ENCODE data around the gene ATRNL1. TPM values are rescaled to one million over a fixed set of nuclear protein-coding genes. Genes with fewer than 3 reads are reported as not detected.

The ATRNL1 gene
- total RNA-seq, 2 experiments from 2014 or later, result not detected

DNA sequence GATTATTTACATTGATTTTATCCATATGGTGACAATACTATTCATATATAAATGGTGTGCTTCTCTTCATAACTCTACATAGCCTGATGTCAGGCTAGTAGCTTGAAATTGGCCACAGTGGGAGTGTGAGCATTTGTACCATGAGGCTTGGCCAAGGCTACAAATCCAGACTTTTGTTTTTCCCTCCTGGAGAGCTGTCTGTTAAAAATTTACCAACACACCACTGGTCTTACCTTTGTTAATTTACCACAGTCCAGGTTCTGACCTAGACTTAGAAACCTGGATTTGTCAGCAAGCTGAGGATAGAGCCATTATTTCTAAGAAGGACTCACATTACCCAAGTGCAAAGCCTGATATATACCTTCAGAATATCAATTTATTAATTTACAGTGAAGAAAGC is 45.5 kb upstream of the ATRNL1 start:
- no peaks in the 10 kb centered on the region for H3K36me3 ChIP-seq (ENCODE audit: insufficient read depth, low read length)
- no peak overlapping the region for H3K27ac ChIP-seq (ENCODE audit: low read depth, low read length, poor library complexity, severe bottlenecking)
- H2AFZ ChIP-seq (ENCODE audit: low read length), result no peak overlapping the region
- no peak overlapping the region for H3K4me2 ChIP-seq (ENCODE audit: low read length)
- no peak for DNase-seq (ENCODE audit: low spot score)
- TF ChIP-seq EZH2phosphoT487 (IDR thresholded peaks at IDR 0.05; ENCODE audit: borderline replicate concordance, low read depth, low read length), result no peak
- TF ChIP-seq, protein P1, sequence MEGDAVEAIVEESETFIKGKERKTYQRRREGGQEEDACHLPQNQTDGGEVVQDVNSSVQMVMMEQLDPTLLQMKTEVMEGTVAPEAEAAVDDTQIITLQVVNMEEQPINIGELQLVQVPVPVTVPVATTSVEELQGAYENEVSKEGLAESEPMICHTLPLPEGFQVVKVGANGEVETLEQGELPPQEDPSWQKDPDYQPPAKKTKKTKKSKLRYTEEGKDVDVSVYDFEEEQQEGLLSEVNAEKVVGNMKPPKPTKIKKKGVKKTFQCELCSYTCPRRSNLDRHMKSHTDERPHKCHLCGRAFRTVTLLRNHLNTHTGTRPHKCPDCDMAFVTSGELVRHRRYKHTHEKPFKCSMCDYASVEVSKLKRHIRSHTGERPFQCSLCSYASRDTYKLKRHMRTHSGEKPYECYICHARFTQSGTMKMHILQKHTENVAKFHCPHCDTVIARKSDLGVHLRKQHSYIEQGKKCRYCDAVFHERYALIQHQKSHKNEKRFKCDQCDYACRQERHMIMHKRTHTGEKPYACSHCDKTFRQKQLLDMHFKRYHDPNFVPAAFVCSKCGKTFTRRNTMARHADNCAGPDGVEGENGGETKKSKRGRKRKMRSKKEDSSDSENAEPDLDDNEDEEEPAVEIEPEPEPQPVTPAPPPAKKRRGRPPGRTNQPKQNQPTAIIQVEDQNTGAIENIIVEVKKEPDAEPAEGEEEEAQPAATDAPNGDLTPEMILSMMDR (conservative IDR thresholded peaks at IDR 0.05; ENCODE audit: low read length), result no peak
- H3K4me1 ChIP-seq (ENCODE audit: insufficient read depth, low read length, poor library complexity, severe bottlenecking), result no peaks in the 10 kb centered on the region
- H3K9me3 ChIP-seq (ENCODE audit: low read length), result no peaks in the 10 kb centered on the region
- H4K20me1 ChIP-seq (ENCODE audit: insufficient read depth, low read length), result no peaks in the 10 kb centered on the region
- intact Hi-C loops (cut with micrococcal nuclease; ENCODE audit: unreplicated experiment), result no loop called here
- ChIA-PET CTCF (ENCODE audit: unreplicated experiment) (no interaction called here), POLR2A (interaction anchor here (1.1 kb wide), 1 partner anchor 287 kb away, joined by 3 read pairs; no protein-coding TSS in a partner anchor)
- no peaks in the 10 kb centered on the region for H3K9me2 ChIP-seq (ENCODE audit: insufficient read depth, low read length)
- no TSS peak for BruUV-seq (replicated peaks)
- H3K79me2 ChIP-seq (ENCODE audit: insufficient read depth, low read depth, low read length), result no peaks in the 10 kb centered on the region
- H3K4me3 ChIP-seq (ENCODE audit: low read depth, low read length, poor library complexity, severe bottlenecking), result no peak overlapping the region

DNA sequence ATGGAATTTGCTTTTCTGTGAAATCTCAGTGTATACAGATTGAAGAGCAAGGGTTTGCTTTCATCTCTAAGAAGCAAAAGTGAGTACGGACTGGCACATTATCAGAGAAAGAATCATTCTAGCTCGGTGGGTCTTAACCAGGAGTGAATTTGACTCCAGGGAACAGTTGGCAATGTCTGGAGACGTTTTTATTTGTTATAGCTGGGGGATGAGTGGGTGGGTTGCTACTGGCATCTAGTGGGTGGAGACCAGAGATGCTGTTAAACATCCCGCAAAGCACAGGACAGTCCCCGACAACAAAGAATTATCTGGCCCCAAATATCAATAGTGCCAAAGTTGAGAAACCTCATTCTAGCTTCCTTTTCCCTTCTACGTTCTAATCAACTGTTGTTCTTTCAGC is 43.8 kb upstream of the ATRNL1 start:
- CTCF ChIA-PET (ENCODE audit: unreplicated experiment), result no interaction called here
- POLR2A ChIA-PET, result interaction anchor here (1.6 kb wide), 1 partner anchor 10 kb away, joined by 5 read pairs; no protein-coding TSS in a partner anchor
- no peak overlapping the region for H2AFZ ChIP-seq (ENCODE audit: low read length)

DNA sequence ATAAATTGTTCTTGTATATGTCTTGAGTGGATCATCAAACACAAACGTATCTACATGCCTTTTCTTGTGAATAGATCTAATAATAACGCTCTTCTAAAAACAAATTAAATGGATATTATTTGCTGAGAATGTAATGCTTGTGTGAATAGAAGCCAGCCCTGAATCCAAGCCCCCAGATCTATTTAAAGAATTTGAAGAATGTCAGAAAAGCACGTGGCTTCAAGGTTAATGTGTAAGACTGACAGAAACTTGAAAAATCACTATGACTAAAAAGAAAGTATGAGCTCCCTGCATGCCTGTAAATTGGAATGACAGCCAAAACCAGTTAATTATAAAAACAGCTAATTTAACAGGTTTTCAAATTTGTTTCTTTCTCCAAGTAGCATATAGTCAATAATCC is 43.2 kb upstream of the ATRNL1 start:
- no peaks in the 10 kb centered on the region for H3K9me3 ChIP-seq (ENCODE audit: low read length)
- H3K4me1 ChIP-seq (ENCODE audit: insufficient read depth, low read length, poor library complexity, severe bottlenecking), result no peaks in the 10 kb centered on the region
- POLR2A ChIA-PET, result interaction anchor here (0.6 to 1.6 kb wide), 3 partner anchors 9 to 25 kb away, joined by 3 to 5 read pairs (median 3); no protein-coding TSS in a partner anchor
- no peak overlapping the region for H3K4me2 ChIP-seq (ENCODE audit: low read length)
- H4K20me1 ChIP-seq (ENCODE audit: insufficient read depth, low read length), result no peaks in the 10 kb centered on the region
- no peaks in the 10 kb centered on the region for H3K36me3 ChIP-seq (ENCODE audit: insufficient read depth, low read length)
- no peak overlapping the region for H3K4me3 ChIP-seq (ENCODE audit: low read depth, low read length, poor library complexity, severe bottlenecking)
- no peak overlapping the region for H2AFZ ChIP-seq (ENCODE audit: low read length)
- no peak overlapping the region for H3K27ac ChIP-seq (ENCODE audit: low read depth, low read length, poor library complexity, severe bottlenecking)
- no peak for DNase-seq (ENCODE audit: low spot score)
- CTCF ChIA-PET (ENCODE audit: unreplicated experiment), result no interaction called here
- intact Hi-C loops (cut with micrococcal nuclease; ENCODE audit: unreplicated experiment), result loop anchor here (10.0 kb wide), 1 partner anchor 175 kb away; no protein-coding TSS in a partner anchor
- H3K9me2 ChIP-seq (ENCODE audit: insufficient read depth, low read length), result no peaks in the 10 kb centered on the region
- BruUV-seq (replicated peaks), result no TSS peak
- no peaks in the 10 kb centered on the region for H3K79me2 ChIP-seq (ENCODE audit: insufficient read depth, low read depth, low read length)
- TF ChIP-seq, protein P1 (conservative IDR thresholded peaks at IDR 0.05; ENCODE audit: low read length), result no peak

More for the DNA sequence above, 43.8 kb upstream of the ATRNL1 start:
- Histone ChIP-seq H3K4me2 (ENCODE audit: low read length) (no peak overlapping the region), H4K20me1 (ENCODE audit: insufficient read depth, low read length) (no peaks in the 10 kb centered on the region), H3K9me3 (ENCODE audit: low read length) (no peaks in the 10 kb centered on the region), H3K79me2 (ENCODE audit: insufficient read depth, low read depth, low read length) (no peaks in the 10 kb centered on the region), H3K9me2 (ENCODE audit: insufficient read depth, low read length) (no peaks in the 10 kb centered on the region), H3K36me3 (ENCODE audit: insufficient read depth, low read length) (no peaks in the 10 kb centered on the region), H3K4me1 (ENCODE audit: insufficient read depth, low read length, poor library complexity, severe bottlenecking) (no peaks in the 10 kb centered on the region), H3K4me3 (ENCODE audit: low read depth, low read length, poor library complexity, severe bottlenecking) (no peak overlapping the region), H3K27ac (ENCODE audit: low read depth, low read length, poor library complexity, severe bottlenecking) (no peak overlapping the region)
- no TSS peak for BruUV-seq (replicated peaks)
- TF ChIP-seq, protein P1 (conservative IDR thresholded peaks at IDR 0.05; ENCODE audit: low read length), result 0 out of 2 replicates have a peak, but pooled peaks have one; percentile 15
- no peak for TF ChIP-seq EZH2phosphoT487 (IDR thresholded peaks at IDR 0.05; ENCODE audit: borderline replicate concordance, low read depth, low read length)
- no peak for DNase-seq (ENCODE audit: low spot score)
- intact Hi-C loops (cut with micrococcal nuclease; ENCODE audit: unreplicated experiment), result no loop called here
